Activated CD4-positive, CD25-positive, alpha-beta regulatory T cell treated with anti-CD3 and anti-CD28 coated beads, Interleukin-2, amount 50 U/mL, for 24 hours (primary cell): ENCODE data around the gene PDHB.

Experiments used
- ATAC-seq, 2 donors: fragments of 150-1000 bp; cut with Tn5 transposase; one replicate each; pipeline ENCODE4 v1.10.0; 2021; ENCODE audit warnings: mild to moderate bottlenecking in 1 of 2, moderate library complexity in 1 of 2

PDHB gene

GRCh38 chr3:58434990-58435389, 1.4 kb upstream of the PDHB start:
- ATAC-seq, result no peak

- no peak for ATAC-seq
These were observed 879 bp upstream of the PDHB start for GRCh38 chr3:58434511-58434910.

DNA sequence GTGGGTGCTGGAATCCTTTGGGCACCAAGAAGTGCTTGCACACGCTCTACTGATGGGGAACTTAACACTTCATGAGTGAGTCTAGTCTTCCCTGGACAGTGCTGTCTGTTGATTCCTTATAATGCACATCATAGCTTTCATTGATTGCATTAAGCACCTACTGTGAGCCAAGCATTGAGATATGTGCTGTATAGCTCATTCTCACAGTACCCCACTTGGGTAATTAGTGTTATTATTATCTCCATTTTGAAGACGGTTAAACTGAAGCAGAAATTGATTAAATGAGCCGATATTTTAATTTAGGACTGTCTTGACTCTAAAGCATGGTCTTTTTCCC, 504 bp upstream of the PDHB start:
- ATAC-seq, result no peak

- no peak for ATAC-seq
These were observed 727 bp downstream of the PDHB start for GRCh38 chr3:58432905-58433304.

DNA sequence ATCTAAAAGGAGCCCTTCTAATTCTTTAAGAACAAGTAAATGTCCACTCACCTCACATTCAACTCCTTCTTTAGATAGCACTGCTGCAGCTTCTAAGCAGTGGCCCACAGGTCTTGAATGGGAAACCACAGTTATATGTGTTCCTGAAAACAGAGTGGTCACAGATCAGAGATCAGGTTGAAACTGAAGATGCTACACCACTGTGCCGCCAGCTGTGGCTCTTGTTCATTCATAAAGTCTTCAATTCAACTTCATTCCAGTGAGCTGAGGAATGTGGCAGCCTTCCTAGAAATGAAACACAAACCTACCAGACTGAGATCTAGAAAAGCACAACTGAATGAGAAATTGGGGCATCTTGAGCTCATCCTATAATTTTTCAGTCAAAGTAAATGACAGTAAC, 4.0 kb downstream of the PDHB start:
- no peak for ATAC-seq

- ATAC-seq, result no peak
These were observed 5.8 kb downstream of the PDHB start for GRCh38 chr3:58427661-58428361.

DNA sequence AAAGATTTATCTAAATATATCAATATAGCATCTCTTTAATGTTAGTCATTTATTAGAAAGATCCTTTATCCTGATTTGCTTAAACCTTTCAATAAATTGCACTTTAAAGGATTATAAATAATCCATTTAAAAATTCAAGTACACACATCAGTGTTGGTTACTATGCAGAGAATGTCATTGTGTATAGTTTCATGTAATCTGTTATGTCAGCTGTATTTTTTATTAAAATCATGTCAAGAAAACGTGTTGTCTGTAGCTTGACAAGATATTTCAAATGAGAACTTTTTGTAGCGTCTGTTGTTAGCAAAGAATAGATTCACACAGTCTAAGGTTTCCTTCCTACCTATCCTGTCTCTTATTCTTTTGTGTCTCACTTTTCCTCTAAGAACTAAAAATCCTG, 7.8 kb downstream of the PDHB start:
- no peak for ATAC-seq

- no peak for ATAC-seq
These were observed 9.0 kb downstream of the PDHB start for GRCh38 chr3:58424613-58425012.

- ATAC-seq, result no peak
These were observed 10.8 kb downstream of the PDHB start for GRCh38 chr3:58422756-58423325.

DNA sequence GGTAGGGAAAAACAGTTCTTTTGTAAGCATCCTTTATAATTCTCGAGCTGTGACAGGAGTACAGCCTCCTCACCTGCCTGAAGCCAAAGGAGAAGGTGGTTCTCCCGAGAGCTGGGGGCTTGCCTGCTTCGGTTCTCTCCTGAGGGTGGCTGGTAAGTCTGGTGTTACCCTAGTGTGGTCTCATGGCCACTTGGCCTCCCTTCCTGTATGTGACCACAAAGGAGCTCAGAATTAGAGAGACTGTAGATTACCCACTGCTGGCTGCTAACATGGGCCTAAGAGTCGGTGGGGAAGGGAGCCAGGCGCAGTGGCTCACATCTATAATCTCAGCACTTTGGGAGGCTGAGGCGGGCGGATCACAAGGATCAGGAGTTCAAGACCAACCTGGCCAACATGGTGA, 12.6 kb downstream of the PDHB start:
- no peak for ATAC-seq

DNA sequence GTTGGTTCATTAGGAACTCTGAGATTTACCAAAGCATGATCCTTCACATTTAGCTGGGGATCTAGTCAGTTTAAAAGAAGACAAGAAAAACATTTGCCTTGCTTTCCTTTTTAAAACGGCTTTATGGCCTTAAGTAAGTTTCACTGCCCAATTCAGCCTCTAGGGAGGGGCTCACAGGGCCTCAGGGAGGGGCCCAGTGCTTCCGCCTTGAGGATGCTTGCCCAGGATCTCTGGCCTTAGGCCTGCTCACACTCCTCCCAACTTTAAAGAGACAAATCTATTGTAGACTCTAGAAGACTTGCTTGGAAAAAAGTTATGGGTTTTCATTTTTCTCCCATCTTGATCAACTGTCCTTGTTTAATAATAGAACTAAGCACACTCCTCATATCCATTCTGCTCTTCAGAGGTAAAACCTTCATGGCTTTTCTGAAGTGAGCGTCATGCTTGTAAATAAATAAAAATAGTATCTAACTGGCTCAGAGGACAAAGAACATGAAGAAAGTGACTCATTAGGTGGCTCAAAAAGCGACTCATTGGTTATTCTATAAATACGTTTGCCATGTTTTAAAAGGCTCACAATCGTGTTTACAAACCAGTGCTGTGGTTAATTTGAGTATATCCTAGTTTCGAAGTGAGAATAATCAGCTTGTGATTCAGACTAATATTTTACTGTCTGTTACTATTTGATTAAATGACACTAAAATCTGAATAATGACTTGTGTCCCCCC, 13.7 kb downstream of the PDHB start:
- ATAC-seq, result peak; percentile 68 to 79

- no peak for ATAC-seq
These were observed 15.4 kb downstream of the PDHB start for GRCh38 chr3:58418227-58418626.

DNA sequence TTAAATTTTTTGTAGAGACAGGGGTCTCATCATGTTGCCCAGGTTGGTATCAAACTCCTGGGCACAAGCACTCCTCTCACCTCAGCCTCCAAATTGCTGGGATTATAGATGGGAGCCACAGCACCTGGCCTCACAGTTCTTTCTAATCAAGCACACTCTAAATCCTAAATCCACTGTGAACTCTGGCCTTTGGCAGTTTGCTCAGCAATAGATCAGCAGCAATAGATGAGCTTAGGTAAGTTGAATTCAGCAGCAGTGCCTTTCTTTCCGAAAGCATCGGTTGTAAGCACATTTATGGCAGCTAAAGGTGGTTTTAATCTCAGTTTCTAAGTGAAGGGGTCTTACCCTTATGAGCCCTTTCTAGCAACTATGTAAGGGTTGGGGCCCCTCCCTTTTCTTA, 16.6 kb downstream of the PDHB start:
- ATAC-seq, result no peak

DNA sequence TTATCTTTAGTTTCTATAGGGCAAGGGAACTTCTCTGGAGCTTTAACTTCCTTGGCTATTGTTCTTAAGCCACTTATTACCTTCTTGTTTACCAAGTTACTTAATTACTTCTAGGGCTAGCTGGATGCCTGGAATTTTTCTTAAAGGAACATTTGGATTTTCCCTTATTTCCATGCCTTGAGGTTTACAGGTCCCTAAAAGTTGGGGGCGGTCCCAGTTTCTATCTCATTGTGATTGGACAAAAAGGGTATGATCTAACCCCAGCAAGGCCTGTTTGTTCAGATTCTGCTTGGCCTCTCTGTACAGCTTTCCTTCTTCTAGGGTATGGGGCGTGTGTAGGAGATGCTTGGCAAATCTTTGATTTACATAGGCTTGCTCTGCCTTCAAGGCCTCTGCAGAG, 17.4 kb downstream of the PDHB start:
- no peak for ATAC-seq

- peak in 1 of 2 donors; percentile 63 for ATAC-seq
These were observed 19.0 kb downstream of the PDHB start for GRCh38 chr3:58414538-58415197.

DNA sequence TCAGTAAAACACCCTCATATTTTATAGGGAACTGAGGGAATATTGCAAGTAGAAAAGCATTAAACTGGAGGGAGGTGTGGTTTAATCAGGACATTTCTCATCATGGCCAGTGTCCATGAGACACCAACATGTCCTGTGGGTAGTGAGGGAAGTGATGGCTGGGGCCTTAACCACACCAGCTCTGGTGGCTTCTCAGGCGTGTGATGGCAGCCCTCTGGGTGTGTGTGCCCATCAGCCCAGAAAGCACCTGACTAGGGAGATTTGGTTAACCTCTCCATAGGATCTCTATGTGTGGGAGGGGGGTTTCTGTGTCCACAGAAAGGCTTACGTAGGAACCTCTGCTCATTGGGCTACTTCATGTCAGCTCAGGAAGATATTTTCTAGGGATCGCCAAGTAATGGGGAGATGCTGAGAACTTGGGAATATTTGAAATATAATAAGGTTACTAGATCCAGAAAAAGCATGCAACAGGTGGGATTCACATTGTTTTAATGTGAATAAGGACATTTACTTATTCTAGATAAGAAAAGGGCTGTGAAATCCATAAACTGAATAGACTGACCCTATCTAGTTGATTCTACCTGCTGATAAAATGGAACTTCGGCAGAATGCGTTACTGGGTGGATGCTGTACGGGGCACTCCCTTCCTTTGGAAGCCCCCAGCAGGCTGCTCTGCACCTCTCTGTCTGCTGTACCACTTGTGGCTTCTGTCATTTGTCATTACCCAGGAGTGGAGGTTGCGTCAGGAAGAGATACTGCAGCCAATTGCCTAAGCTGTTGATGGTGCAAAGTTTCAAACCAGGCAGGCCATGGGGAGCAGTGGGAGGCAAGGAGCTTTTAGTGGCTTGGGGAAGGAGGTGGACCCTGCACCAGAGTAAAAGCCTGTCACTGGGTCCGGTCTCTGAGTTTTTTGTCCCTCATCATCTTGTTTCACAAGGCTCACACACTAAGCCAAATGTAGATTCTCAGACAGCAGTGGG, 21.5 kb downstream of the PDHB start:
- ATAC-seq, result no peak

DNA sequence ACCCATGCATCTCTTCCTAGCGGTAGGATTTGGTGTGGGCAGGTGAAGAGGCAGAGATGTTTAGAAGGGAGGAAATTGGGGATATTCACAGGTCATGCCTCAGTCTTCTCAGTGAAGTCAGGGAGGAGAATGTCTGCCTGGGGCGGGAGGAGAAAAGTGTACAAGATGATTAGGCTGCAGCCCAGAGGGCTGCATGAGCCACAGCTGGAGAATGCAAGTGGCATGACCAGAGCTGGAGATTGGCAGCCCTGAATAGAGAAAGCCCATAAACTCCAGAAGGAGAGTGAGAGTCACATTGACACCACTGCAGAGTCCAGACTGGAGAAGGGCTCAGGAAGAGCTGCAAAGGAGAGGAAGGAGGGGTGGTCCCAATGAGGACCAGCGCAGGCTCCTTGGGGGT, 22.6 kb downstream of the PDHB start:
- no peak for ATAC-seq

DNA sequence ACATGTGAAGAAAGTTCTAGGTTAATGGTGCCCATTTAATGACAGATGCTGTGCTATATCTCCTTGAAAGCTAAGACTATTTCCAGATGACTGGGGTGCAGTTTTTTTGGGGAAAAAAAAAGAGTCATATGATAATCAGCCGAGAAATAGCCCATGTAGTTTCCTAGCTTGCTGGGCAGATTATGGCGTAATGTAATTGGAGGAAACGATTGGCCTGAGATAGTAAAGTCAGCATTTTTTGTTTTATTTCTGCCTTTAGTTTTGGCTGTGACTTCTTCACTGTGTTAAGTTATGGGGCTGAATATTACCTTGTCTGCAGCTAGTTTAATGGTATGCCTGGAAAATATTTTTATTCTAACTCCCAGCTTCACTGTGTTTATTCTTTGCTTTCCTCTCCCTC, 24.0 kb downstream of the PDHB start:
- no peak for ATAC-seq

- no peak for ATAC-seq
These were observed 24.7 kb downstream of the PDHB start for GRCh38 chr3:58408906-58409305.

GRCh38 chr3:58404396-58404795, 29.2 kb downstream of the PDHB start:
- peak; percentile 20 to 32 for ATAC-seq

GRCh38 chr3:58403513-58404109, 30.0 kb downstream of the PDHB start:
- ATAC-seq, result no peak

- no peak for ATAC-seq
These were observed 34.8 kb downstream of the PDHB start for GRCh38 chr3:58398669-58399333.
